H1 (cell line): ENCODE data around the gene OR5AR1. TPM values are rescaled to one million over a fixed set of nuclear protein-coding genes. Genes with fewer than 3 reads are reported as not detected.

ENCODE experiments used
- ASH2L ChIP-seq: fragments of 200-600, 300-600 bp; sonication (generic); IDR thresholded peaks from one replicate; pipeline ENCODE4 v1.7.1; 2017; ENCODE audit warnings: low read length
- EZH2 ChIP-seq: fragments of 200-600 bp; sonication (generic); IDR thresholded peaks from 2 replicates; pipeline ENCODE4 v1.7.1; 2012; ENCODE audit warnings: low read depth, mild to moderate bottlenecking, moderate library complexity, low read length, inconsistent platforms; ENCODE audit not compliant: severe bottlenecking
- SRF ChIP-seq: IDR thresholded peaks from 2 replicates; pipeline ENCODE4 v1.6.1; 2011; ENCODE audit warnings: mild to moderate bottlenecking, low read depth, low read length, moderate library complexity
- polyA plus RNA-seq, 7 experiments: library from polyadenylated mRNA; depleted of rRNA in 3 of 7; stranded (reverse) in 5 of 7; unstranded in 2 of 7; fragments of >200 nt in 5 of 7; fragments of 200-250 nt in 2 of 7; gene quantifications; 1 replicate in 5 of 7; 2 replicates in 1 of 7; 4 replicates in 1 of 7; pipeline versions ENCODE4 v1.2.1 to v1.2.3, GENCODE V29; 2011 to 2013; ENCODE audit warnings: missing spikeins in 2 of 7, mixed read lengths in 2 of 7
- total RNA-seq: library from RNA; stranded (reverse); fragmentation: NEBNext Ultra II Directional; extraction: Animal tissue kit (Norgen Biotek cat#: 25700); gene quantifications from 2 replicates; pipeline ENCODE4 v1.2.1, GENCODE V29; 2021
- TF ChIP-seq, protein P1 (sequence below): IDR thresholded peaks from 2 replicates; pipeline ENCODE4 v1.6.1; 2012; ENCODE audit warnings: inconsistent platforms

The OR5AR1 gene
- total and polyA plus RNA-seq, 2 of the 8 experiments (the other 6 are each of a cell fraction or from before 2014, with no cell fraction given): 0.12 TPM; not detected in 1

DNA sequence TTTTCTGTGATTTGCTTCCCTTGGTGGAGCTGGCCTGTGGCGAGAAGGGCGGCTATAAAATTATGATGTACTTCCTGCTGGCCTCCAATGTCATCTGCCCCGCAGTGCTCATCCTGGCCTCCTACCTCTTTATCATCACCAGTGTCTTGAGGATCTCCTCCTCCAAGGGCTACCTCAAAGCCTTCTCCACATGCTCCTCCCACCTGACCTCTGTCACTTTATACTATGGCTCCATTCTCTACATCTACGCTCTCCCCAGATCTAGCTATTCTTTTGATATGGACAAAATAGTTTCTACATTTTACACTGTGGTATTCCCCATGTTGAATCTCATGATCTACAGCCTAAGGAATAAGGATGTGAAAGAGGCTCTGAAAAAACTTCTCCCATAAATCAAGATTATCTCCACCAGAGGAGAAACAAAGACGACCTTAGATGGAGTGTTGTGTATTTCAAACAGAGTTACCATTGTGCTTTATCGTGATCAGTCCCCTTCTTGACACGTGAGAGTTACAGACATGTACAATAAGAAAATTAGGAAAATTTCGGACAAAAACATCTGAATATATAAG is 37.5 kb downstream of the OR5AR1 start (continued):
- TF ChIP-seq EZH2 (no peak), ASH2L (no peak), SRF (no peak)
- TF ChIP-seq, protein P1, sequence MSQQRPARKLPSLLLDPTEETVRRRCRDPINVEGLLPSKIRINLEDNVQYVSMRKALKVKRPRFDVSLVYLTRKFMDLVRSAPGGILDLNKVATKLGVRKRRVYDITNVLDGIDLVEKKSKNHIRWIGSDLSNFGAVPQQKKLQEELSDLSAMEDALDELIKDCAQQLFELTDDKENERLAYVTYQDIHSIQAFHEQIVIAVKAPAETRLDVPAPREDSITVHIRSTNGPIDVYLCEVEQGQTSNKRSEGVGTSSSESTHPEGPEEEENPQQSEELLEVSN: no peak
- TF ChIP-seq, all 59 proteins: peak for 0
